GM19438 (cell line): ENCODE results near the gene EXOC3L4.

ENCODE experiments used
- ATAC-seq: cut with Tn5 transposase; IDR thresholded peaks from one replicate; pipeline ENCODE4 v1.9.1; 2021; ENCODE audit warnings: low read depth; ENCODE audit not compliant: unreplicated experiment

EXOC3L4 gene

DNA sequence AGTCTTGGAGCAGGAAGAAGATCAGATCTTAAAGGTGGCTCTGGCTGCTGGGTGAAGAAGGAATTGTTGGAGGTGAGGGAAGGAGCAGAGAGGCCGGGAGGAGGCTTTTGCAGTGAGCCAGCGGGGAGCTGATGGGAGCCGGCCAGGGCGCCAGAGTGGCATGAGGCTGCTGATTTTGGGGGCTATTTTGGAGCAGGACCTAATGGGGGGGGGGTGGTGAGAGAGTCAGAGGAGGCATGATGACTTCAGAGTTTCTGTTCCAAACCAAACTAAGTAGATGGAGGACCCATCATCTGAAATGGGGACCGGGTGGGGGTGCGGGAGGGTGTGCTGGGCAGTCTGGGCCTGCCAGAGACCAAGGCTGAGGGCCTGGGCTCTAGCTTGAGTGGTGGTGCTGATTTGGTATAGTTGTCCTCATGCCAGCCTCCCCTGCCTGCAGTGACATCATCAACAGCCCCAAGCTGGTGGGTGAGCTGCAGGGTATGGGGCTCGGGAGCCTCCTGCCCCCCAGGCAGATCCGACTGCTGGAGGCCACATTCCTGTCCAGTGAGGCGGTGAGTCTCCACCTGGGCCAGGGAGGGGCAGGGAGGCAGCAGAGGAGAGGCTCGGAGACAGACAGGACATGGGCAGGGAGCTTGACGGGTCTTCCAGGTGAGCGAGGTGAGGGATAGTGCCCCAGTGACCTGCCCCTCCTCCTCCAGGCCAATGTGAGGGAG lies 34.9 kb downstream of the EXOC3L4 start:
- ATAC-seq: no peak

DNA sequence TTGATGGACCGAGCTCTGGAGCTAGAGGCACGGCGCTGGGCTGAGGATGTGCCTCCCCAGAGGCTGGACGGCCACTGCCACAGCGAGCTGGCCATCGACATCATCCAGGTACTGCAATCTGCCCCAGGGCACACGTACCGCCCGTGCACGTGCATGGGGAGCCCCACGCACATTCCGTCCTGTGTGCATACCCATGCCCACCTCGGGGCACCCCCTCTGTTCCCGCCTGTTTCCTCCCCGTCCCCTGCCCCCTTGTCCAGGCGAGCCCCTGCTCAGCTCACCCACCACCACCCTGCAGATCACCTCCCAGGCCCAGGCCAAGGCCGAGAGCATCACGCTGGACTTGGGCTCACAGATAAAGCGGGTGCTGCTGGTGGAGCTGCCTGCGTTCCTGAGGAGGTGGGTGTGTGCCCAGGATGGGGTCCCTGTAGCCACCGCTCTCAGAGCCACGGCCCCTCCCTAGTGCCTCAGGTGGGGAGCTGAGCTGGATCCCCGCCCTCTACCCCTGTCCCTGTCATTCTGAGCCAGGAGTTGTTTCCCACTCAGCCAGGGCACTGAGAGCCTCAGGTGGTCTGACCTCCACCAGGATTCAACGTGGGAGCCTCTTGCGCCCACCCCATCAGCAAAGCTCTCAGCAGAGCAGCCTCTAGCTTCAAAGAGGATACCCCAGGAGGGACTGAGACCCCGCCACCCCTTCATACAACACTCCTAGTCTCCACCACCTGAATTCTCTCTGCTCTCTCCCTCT lies 35.7 kb downstream of the EXOC3L4 start:
- no peak for ATAC-seq

DNA sequence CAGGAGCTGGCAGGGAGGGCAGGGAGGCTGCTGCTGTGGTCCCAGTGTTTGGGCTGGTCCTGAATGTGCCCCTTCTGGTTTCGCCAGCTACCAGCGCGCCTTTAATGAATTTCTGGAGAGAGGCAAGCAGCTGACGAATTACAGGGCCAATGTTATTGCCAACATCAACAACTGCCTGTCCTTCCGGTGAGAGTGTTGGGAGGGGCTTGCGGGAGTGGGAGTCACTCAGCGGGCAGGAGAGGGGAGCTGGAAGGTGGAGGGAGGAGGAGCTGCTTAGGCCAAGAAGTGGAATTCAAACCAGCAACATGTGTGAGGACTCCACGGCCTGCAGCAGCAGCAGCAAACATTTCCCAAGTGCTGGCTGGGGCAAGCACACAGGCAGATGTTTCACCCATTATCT lies 36.4 kb downstream of the EXOC3L4 start:
- ATAC-seq: no peak

DNA sequence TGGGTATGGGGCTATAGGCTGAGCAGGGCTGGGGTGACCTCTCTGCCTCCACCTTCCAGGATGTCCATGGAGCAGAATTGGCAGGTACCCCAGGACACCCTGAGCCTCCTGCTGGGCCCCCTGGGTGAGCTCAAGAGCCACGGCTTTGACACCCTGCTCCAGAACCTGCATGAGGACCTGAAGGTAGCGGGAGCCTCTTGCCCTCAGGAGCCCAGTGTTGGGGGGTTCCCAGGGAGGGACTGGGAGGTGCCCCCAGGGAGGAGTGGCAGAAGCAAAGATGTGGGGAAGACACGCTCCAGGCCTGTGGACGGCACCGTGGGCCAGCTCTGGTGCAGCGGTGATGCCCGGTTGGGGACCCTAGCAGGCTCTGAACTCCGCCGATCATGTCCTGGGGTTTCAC lies 37.1 kb downstream of the EXOC3L4 start:
- ATAC-seq: no peak

DNA sequence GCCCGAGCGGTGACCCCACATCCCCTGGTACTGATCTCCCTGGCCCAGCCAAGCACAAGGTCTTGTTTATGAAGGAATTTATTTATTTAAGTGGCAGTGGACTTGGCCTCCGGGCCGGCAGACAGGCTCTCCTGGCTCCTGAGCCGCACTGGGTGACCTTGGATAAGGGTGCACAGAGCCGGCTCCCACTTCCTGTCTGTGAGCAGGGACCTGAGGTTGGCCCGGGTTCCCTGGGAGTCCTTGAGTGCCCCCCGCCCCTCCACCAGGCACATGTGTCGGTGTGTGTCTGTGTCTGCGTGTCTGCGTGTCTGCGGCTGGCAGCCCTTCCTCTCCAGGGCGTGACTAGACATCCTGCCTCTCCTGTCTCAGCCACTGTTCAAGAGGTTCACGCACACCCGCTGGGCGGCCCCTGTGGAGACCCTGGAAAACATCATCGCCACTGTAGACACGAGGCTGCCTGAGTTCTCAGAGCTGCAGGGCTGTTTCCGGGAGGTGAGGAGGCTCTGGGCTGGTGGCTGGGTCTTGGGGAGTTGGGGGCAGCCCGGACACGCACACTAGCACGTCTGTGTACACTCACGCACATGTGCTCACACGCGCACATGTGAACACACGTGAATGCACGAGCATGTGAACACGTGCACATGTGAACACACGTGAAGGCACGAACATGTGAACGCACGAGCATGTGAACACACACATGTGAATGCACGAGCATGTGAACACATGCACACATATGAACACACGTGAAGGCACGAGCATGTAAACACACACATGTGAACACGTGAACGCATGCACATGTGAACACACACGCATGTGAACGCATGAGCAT lies 38.1 kb downstream of the EXOC3L4 start:
- no peak for ATAC-seq

DNA sequence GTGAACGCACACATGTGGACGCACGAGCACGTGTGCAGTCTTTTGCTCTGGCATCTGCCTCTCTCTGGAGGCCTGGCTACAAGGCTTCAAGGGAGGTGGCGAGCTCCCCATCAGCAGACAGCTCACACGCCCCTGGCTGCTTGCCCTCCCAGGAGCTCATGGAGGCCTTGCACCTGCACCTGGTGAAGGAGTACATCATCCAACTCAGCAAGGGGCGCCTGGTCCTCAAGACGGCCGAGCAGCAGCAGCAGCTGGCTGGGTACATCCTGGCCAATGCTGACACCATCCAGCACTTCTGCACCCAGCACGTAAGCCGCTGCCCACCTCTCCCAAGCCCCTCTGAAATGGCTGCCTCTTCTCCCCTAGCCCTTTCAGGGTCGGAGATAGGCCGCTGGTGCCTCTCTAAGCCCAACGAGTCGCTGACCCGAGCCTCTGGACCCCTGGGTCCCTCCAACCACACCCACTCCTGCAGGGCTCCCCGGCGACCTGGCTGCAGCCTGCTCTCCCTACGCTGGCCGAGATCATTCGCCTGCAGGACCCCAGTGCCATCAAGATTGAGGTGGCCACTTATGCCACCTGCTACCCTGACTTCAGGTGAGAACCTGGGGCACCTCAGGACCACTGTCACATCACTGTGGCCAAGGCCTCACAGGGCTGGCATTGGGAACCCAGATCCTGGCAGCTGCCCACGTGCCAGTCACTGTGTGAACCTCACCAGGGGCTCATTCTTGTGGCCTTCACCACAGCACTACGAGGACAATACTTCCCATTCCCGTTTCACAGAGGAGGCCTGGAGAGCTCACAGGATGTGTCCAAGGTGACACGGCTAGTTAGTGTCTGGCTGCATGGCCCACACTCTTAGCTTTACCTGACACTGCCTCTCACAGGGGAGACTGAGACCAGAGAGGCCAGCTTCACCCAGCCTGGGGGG lies 39.0 kb downstream of the EXOC3L4 start:
- ATAC-seq: no peak

DNA sequence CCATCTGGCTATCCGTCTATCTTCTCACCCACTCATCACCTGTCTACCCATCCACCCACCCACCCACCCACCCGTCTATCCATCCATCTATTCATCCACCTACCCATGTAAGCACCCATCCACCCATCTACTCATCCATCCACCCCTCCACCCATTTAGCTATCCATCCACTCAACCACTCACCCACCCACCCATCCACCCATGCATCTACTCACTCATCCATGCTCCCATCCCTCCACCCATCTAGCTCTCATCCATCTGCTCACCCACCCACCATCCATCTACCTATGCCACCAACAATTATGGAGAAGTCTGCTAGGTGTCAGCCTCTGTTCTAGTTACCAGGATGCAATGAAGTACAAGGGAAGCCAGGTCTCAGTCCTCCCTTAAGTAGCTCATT lies 39.9 kb downstream of the EXOC3L4 start:
- no peak for ATAC-seq

DNA sequence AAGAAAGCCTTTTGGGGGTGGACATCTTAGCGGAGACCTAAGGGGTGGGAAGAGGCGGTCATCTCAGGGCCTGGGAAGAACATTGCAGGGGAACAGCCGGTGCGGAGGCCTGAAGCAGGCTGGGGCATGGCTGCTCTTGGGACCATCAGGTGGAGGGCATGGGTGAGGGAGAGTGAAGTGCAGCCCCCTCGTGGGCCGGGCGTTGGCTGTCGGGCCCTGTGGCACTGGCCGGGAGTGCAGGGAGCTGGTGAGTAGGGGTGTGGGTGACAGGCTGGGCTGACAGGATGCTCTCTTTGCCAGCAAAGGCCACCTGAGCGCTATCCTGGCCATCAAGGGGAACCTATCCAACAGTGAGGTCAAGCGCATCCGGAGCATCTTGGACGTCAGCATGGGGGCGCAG lies 40.4 kb downstream of the EXOC3L4 start:
- no peak for ATAC-seq

DNA sequence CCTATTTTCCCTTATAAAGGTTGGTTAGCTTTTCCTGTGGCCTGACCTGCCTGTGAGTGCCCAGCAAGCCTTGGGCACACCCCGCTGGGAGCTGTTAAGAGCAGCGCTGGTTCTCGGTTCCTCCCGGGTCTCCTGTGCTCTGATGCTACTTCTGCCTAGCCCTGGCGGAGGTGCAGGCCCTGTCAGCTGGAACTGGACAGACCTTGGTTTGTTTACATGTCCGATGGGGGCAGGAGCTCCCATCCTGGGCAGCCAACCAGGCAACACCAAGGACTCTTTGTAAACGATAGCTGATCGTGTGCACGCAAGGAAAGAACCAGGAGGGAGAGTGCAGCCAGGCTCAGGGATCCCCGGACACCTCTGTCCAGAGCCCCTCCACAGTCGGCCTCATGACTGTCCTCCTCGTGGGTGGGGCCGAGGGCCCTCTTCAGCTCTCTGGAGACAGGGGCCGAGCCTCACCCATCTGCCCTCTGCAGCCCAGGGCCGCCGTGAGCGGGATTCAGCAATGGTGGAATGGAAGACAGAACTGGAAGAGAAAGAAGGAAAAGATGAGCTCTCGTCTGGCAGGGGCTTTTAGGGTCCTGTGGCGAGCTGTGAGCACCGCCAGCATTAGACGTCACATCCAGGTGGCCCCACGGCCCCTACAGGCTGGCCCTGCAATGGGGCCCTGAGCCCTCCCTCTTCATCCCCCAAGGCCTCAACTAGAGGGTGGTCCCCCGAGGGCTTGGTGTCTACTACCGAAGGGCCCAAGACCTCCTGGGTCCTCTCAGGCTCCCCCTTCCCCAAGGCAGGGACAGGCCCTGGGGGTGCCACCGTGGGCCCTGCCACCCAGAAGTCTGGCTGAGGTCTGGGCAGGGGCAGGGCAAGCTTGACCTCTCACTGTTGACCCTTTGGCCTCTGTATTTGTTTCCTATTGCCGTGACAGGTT lies 41.1 kb downstream of the EXOC3L4 start:
- ATAC-seq: no peak

DNA sequence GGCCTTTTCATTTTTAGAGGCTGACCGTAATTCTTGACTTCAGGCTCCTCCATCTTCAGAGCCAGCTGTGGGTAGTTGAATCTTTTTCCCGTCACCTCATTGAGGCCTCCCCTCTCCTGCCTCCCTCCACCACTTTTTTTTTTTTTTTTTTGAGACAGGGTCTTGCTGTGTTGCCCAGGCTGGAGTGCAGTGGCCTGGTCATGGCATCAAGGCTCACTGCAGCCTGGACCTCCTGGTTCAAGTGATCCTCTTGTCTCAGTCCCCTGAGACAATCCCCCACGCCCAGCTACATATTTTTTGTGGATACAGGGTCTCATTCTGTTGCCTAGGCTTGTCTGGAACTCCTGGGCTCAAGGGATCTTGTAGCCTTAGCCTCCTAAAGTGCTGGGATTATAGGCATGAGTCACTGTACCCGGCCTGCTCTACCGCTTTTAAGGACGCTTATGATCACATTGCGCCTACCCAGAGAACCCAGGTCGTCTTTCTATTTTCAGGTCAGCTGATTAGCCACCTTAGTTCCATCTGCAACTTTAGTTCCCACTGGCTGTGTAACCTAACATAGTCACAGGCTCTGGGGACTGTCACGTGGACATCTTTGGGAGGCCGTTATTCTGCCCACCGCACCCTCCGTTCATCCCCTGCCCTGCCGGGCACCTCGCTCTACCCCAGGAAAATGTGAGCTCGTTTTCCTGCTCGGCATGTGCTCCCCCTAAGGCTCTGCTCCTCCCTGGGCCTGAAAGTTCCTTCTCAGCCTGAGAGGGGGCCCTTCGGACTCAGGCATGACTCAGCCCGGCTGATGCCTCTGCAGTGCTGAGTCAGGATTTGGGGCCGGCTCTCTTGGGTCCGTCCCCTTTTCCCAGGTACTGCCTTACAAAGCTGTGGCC lies 42.1 kb downstream of the EXOC3L4 start:
- ATAC-seq: no peak

DNA sequence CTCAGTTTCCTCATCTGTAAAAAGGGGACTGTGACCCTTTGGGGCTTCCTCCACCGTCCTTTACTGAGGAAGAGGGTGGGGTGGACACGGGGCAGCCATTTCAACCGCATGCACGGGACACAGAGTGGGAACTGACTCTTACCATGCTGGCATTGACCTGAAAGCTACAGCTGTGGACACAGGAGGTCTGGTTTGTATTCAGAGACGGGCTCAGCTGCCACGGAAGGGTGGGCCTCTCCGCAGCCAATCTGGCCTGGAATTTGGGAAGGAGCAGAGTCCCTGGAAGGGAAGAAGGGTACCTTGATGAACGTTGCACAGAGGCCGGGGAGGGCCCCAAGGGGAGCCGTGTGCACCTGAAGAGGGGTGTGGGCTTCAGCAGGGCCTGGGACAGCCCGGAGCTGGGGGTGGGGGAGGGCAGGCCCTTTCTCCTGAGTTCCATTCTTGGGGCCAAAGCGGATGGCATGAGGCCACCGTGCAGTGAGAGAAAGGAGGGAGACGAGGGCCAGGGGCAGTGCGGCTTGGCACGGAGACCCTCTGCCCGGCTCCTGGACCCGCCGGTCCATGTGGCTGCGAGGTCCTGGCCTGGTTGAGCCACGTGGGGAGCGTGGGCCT lies 43.3 kb downstream of the EXOC3L4 start:
- ATAC-seq: no peak

DNA sequence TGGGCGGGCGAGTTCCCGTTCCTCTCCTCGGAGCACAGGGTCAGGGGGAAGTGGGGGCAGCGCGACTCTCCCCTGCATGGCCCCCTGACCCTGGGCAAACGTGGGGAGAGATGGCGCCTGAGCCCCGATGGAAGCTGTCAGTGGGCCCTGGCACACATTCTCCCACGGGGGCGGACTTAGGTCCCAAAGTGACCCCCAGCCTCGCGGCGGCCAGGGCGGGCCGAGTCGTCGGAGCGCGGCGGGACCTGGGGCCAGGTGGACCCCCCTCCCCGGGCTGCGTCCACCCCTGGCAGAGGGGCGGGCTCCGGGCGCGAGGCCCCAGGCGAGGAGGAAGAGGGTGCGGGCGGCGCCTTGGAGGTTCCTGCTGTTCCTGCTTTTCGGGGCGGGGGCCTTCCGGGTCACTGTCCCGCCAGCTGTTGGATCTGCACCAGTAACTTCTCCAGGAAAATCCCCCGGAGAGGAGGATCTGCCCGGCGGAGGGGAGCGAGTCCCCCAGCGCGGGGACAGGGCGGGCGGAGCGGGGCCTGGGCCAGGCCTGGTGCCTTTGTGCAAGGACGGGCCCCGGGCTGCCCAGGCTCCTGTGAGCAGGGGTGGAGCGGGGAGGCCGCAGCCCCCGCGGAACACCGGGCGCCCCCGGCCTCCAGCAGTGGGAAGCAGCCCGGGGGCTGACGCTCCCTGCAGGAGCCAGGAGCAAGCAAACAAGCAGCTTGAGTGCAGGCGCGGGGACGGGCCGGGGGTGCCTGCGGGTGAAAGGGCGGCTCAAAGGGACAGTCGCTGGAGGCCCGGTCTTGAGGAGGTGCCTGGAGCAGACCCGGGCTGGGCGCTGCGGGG lies 44.0 kb downstream of the EXOC3L4 start:
- no peak for ATAC-seq

DNA sequence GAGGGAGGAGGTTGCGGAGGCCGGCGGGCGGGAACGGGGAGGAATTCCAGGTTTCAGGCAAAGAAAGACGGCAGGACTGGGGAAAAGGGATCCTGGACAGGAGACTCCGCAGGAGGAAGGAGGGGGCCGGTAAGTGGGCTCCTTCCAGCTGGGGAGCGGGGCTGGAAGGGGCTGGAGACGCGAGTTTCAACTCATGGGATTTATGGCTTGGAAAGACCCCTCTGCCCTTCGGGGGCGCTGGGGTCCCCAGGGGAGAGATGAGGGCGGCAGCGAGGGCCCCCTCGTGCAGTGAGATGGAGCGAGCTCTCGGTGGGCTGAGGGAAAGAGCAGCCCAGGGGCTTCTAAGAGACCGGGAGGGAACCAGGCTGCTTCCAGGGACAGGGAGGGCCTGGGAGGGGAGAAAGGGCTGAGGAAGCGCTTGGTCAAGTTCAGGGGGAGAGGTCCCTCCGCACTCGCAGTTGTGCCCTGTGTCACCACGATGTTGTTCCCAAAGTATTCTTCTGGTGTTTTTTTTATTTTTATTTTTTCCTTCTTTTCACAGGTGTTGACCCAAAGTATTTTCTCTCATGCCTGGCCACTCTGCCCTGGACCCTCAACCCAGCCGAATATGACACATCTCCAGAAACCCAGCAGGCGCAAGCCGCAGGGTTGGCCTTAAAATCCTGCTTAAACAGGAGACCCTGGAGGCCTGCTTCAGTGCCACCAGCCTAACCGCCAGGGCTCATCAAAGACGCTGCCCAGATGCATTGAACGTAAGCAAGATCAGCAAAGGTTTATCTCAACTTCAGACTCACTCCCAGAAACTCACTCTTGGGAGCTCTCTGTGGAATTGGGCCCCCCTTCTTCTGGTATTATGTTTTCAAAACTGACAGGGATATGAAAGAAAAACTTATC lies 44.9 kb downstream of the EXOC3L4 start:
- ATAC-seq: no peak

DNA sequence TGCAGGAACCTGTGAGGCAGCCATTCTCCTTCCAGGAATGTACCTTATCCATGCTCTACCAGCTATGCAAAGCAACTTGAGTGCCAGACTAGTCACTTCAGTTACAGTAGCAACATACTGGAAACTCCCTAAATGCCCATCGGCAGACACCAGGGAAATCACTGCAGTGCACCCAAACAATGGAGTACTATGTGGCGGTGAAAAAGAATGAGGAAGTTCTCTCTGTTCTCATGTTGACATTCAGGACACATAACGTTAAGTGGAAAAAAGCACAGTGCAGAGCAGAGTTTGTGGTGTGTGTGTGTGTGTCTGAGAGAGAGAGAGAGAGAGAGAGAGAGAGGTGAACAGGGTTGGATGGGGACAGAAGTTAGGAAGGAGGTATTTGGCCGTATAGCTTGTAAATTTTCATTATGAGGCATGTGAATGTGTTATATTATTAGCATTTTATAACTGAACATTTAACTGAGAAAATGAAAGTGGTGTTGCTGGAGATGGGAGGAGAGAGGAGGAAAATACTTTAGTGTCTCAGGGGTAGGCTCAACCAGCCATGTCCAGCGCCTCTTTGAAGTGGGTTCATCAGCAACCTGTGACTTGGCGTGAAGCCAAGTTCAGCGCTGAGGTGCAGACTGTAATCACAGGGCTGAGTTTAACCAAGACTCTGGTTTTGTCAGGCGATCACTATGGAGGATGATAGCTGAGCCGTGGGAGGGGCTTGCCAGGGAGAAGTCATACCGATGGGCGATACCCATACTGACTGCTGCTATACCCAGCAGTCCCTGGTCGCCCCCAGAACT lies 46.0 kb downstream of the EXOC3L4 start:
- peak; percentile 67 for ATAC-seq

DNA sequence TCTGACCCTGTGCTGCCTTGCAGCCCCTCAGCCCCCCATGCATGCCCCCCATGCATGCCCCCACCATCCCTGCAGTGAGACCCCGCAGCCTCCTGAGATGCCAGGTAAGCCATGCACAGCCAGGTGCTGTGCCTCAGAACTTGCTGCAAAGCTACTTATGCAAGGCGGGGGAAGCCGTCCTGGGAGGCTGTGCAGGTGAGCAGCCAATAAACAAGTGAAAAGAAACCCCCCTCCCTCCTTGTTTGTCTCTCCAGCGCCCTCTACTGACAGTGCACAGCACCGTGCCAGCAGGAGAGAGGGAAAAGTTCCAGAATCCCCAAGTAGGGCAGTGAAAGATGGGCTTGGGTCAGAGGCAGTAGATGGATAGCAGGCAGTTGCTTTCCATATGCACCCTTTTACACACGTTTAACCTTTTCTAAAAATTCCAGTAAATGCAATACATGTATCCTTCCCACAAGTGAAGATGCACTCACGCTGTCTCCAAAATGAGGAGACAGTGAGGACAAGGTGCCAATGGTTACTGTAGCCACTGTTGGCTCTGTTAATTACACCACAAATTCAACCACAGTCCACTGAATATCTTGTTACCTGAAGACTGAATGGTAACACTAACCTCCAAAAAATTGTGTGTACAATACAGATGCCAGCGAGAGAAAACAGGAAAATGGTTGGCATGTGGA lies 46.7 kb downstream of the EXOC3L4 start:
- peak; percentile 44 for ATAC-seq
